Astrocyte (in vitro differentiated cells and primary cell): Measurements from ENCODE around the gene TLR1. TPM values are rescaled to one million over a fixed set of nuclear protein-coding genes. Genes with fewer than 3 reads are reported as not detected.

Experiments used
- DNase-seq: peaks from one replicate; pipeline ENCODE4 v3.0.0-alpha.2; 2010; ENCODE audit warnings: low read depth
- FAIRE-seq: peaks from 2 replicates; lab custom pipeline; 2011; peaks lifted over from hg19 to GRCh38; lab: Jason Lieb, UNC
- H2AFZ ChIP-seq: 2 replicates; pipeline ENCODE4 v1.6.0; 2012; ENCODE audit warnings: low read depth, low read length, inconsistent platforms
- H3K27ac ChIP-seq: 2 replicates; pipeline ENCODE4 v1.5.1; 2011; ENCODE audit warnings: low read depth, low read length, inconsistent platforms
- H3K27me3 ChIP-seq: 2 replicates; pipeline ENCODE4 v1.6.0; 2011; ENCODE audit warnings: low read length, inconsistent platforms; ENCODE audit not compliant: insufficient read depth
- H3K36me3 ChIP-seq: 2 replicates; pipeline ENCODE4 v1.5.1; 2011; ENCODE audit warnings: low read length, inconsistent platforms; ENCODE audit not compliant: insufficient read depth
- H3K4me1 ChIP-seq: 2 replicates; pipeline ENCODE4 v1.5.1; 2011; ENCODE audit warnings: low read length, inconsistent platforms; ENCODE audit not compliant: insufficient read depth
- H3K4me2 ChIP-seq: 2 replicates; pipeline ENCODE4 v1.6.0; 2012; ENCODE audit warnings: low read length, inconsistent platforms
- H3K4me3 ChIP-seq: 2 replicates; pipeline ENCODE4 v1.5.1; 2011; ENCODE audit warnings: low read depth, mild to moderate bottlenecking, low read length, inconsistent platforms; ENCODE audit not compliant: insufficient read depth
- H3K79me2 ChIP-seq: 2 replicates; pipeline ENCODE4 v1.6.0; 2012; ENCODE audit warnings: mild to moderate bottlenecking, low read length, inconsistent platforms; ENCODE audit not compliant: insufficient read depth
- H3K9ac ChIP-seq: 2 replicates; pipeline ENCODE4 v1.6.0; 2012; ENCODE audit warnings: mild to moderate bottlenecking, low read length, inconsistent platforms
- H3K9me3 ChIP-seq: 2 replicates; pipeline ENCODE4 v1.5.1; 2012; ENCODE audit warnings: low read depth, mild to moderate bottlenecking, low read length, inconsistent platforms; ENCODE audit not compliant: insufficient read depth
- H4K20me1 ChIP-seq: 2 replicates; pipeline ENCODE4 v1.6.0; 2012; ENCODE audit warnings: low read length, inconsistent platforms; ENCODE audit not compliant: insufficient read depth
- H3K27ac Mint-ChIP-seq: one replicate; pipeline ENCODE4 v1.8.0; 2021; ENCODE audit warnings: mild to moderate bottlenecking, mixed read lengths; ENCODE audit not compliant: unreplicated experiment
- H3K27me3 Mint-ChIP-seq: one replicate; pipeline ENCODE4 v1.8.0; 2021; ENCODE audit warnings: low read depth, mixed read lengths; ENCODE audit not compliant: unreplicated experiment
- H3K36me3 Mint-ChIP-seq: one replicate; pipeline ENCODE4 v1.8.0; 2021; ENCODE audit warnings: low read depth, mixed read lengths; ENCODE audit not compliant: unreplicated experiment
- H3K4me1 Mint-ChIP-seq: one replicate; pipeline ENCODE4 v1.8.0; 2021; ENCODE audit warnings: low read depth, mixed read lengths; ENCODE audit not compliant: unreplicated experiment
- H3K4me3 Mint-ChIP-seq: one replicate; pipeline ENCODE4 v1.8.0; 2021; ENCODE audit warnings: mild to moderate bottlenecking, moderate library complexity, mixed read lengths; ENCODE audit not compliant: unreplicated experiment
- H3K9me3 Mint-ChIP-seq: one replicate; pipeline ENCODE4 v1.8.0; 2021; ENCODE audit warnings: mild to moderate bottlenecking, mixed read lengths; ENCODE audit not compliant: unreplicated experiment
- EZH2 ChIP-seq: IDR thresholded peaks from 2 replicates; pipeline ENCODE4 v1.6.1; 2012; ENCODE audit warnings: mild to moderate bottlenecking, low read length, inconsistent platforms; ENCODE audit not compliant: insufficient read depth
- total RNA-seq: library from RNA; stranded (reverse); gene quantifications from 2 replicates; pipeline ENCODE4 v1.2.1, GENCODE V29; 2021
- TF ChIP-seq, protein P1 (sequence below): IDR thresholded peaks from 2 replicates; pipeline ENCODE4 v1.5.1; 2011; ENCODE audit warnings: low read depth, mild to moderate bottlenecking, inconsistent platforms, low read length, moderate library complexity; ENCODE audit not compliant: insufficient read depth

TLR1 gene
- total RNA-seq, 1 donor from 2014 or later, result 0.54 TPM

DNA sequence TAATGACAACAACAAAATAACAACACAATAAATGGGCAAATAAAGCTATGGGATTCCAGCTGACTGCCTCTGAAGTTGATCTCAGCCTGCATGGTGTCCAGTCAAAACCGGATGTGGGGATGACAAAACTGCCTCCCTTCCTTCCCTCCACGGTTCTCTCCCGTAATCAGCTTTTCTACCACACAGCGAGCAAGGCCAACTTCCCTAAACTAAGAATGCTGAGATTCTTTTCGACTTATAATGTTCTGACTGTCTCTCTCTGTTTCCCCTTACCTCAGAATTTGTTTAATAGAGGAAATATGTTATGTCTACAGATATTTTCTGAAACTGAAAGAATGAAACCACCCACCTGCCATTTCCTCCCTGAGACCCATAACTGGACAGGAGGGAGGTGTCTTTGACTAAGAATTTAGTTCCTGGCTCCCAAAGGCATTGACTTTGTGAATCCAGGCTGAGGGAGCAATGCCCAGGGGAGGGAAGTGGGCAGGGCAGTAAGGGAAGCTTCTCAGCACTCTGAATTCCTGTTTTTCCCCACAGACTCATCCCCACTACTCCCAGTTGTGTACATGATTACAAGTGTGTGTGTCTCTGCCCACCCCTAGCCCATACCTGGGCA lies 1.0 kb upstream of the TLR1 start:
- Histone ChIP-seq H2AFZ (peak overlapping the region; percentile 41), H3K27me3 (no peaks in the 10 kb centered on the region), H3K79me2 (no peaks in the 10 kb centered on the region), H3K4me2 (peak overlapping the region; percentile 52), H3K4me1 (peaks cover 6% of the 10 kb centered on the region), H4K20me1 (no peaks in the 10 kb centered on the region), H3K36me3 (no peaks in the 10 kb centered on the region), H3K9ac (no peak overlapping the region), H3K9me3 (no peaks in the 10 kb centered on the region), H3K27ac (peak overlapping the region; percentile 27), H3K4me3 (peak overlapping the region; percentile 8)
- FAIRE-seq, result no peak
- peaks cover 3% of the 10 kb centered on the region for H3K4me1 Mint-ChIP-seq
- H3K4me3 Mint-ChIP-seq, result no peak overlapping the region
- H3K9me3 Mint-ChIP-seq, result peaks cover 2% of the 10 kb centered on the region
- no peak overlapping the region for H3K27ac Mint-ChIP-seq
- H3K36me3 Mint-ChIP-seq, result no peaks in the 10 kb centered on the region
- H3K27me3 Mint-ChIP-seq, result no peaks in the 10 kb centered on the region
- no peak for TF ChIP-seq EZH2
- TF ChIP-seq, protein P1, sequence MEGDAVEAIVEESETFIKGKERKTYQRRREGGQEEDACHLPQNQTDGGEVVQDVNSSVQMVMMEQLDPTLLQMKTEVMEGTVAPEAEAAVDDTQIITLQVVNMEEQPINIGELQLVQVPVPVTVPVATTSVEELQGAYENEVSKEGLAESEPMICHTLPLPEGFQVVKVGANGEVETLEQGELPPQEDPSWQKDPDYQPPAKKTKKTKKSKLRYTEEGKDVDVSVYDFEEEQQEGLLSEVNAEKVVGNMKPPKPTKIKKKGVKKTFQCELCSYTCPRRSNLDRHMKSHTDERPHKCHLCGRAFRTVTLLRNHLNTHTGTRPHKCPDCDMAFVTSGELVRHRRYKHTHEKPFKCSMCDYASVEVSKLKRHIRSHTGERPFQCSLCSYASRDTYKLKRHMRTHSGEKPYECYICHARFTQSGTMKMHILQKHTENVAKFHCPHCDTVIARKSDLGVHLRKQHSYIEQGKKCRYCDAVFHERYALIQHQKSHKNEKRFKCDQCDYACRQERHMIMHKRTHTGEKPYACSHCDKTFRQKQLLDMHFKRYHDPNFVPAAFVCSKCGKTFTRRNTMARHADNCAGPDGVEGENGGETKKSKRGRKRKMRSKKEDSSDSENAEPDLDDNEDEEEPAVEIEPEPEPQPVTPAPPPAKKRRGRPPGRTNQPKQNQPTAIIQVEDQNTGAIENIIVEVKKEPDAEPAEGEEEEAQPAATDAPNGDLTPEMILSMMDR, result no peak
- DNase-seq, result no peak

DNA sequence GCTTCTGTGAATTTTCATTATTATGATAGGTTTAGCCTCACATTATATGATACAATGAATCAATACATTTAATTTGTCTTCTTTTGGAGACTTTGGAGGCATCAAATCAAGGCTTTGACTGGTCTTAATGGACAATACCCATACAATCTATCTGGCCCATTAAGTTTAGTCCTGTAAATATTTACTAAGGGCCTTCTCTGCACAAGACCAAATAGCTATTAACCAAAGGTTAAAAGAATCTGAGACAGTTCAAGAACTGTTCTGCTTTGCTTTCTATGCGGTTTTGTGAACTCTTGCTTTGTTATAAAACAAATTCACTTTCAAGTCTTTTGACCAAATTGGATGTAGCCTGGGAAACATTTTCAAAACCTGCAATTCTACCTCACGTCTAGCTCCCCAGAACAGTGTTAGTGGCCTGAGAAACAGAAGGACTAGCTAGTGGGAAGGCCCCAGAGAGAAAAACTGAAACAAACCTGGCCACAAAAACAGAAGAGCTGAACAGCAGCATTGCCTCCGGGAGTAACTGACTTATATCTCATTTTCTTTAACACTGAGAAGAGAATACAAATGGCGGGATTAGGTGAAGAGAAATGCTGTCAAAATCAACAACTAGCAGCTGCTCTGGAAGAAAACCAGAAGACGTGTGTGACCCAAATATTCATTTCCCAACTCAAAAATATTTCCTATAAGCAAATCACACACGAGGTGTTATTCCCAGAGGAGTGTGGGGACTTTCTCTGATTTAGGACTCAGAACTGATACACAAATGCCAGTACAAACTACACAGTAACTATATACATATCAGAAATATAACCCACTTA lies 548 bp downstream of the TLR1 start:
- no peak overlapping the region for H3K27ac Mint-ChIP-seq
- no peak overlapping the region for H2AFZ ChIP-seq

More for the DNA sequence above, 548 bp downstream of the TLR1 start:
- Histone ChIP-seq H3K4me3 (no peak overlapping the region), H4K20me1 (no peaks in the 10 kb centered on the region), H3K4me1 (peaks cover 6% of the 10 kb centered on the region), H3K36me3 (no peaks in the 10 kb centered on the region), H3K4me2 (peak overlapping the region; percentile 44), H3K27me3 (no peaks in the 10 kb centered on the region), H3K79me2 (no peaks in the 10 kb centered on the region), H3K9me3 (no peaks in the 10 kb centered on the region), H3K27ac (no peak overlapping the region), H3K9ac (peak overlapping the region; percentile 24)
- Mint-ChIP-seq H3K36me3 (no peaks in the 10 kb centered on the region), H3K4me3 (no peak overlapping the region), H3K27me3 (no peaks in the 10 kb centered on the region), H3K9me3 (peaks cover 2% of the 10 kb centered on the region), H3K4me1 (peaks cover 3% of the 10 kb centered on the region)
- DNase-seq (no peak), FAIRE-seq (no peak)
- TF ChIP-seq, protein P1, result no peak
- no peak for TF ChIP-seq EZH2
